Measurements from ENCODE around the gene DTNA. TPM values are rescaled to one million over a fixed set of nuclear protein-coding genes. Genes with fewer than 3 reads are reported as not detected.

The DTNA gene
- total RNA-seq, 1 experiment from 2014 or later, result 10.4 TPM

DNA sequence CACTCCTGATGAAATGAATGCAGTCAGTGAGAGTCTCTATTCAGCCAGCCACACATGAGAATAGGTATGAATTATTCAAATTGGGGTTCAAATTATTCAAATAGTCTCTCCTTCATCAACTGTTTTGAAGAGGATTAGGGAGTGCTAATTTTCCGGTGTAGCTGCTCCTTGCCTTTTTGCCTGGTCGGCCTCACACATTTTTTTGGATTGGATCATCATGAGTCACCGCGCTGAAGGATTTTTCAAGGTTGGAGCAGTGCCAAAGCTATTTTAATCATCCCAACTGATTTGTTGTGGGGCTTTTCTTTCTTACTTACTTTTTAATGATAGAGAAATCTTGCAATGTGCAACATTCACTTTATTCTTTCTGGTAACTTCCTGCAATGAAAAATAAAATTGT lies 2.4 kb upstream of the DTNA start:
- Mint-ChIP-seq H3K36me3 (ENCODE audit: insufficient read depth, unreplicated experiment) (no peaks in the 10 kb centered on the region), H3K27ac (ENCODE audit: unreplicated experiment) (no peak overlapping the region), H3K4me1 (ENCODE audit: low read depth, unreplicated experiment) (no peaks in the 10 kb centered on the region), H3K27me3 (ENCODE audit: insufficient read depth, unreplicated experiment) (no peaks in the 10 kb centered on the region), H3K4me3 (ENCODE audit: unreplicated experiment) (no peak overlapping the region), H3K9me3 (ENCODE audit: unreplicated experiment) (no peaks in the 10 kb centered on the region)
- Histone ChIP-seq H3K9me3 (no peaks in the 10 kb centered on the region), H3K36me3 (ENCODE audit: control insufficient read depth, insufficient read depth, low read length) (no peaks in the 10 kb centered on the region), H3K4me3 (ENCODE audit: low read depth, low read length) (no peak overlapping the region), H3K4me1 (no peaks in the 10 kb centered on the region), H3K27me3 (replicated peaks; ENCODE audit: control insufficient read depth, insufficient read depth, low read length) (no peaks in the 10 kb centered on the region)
- ChIA-PET CTCF (no interaction called here), POLR2A (no interaction called here)
- TF ChIP-seq, protein P1, sequence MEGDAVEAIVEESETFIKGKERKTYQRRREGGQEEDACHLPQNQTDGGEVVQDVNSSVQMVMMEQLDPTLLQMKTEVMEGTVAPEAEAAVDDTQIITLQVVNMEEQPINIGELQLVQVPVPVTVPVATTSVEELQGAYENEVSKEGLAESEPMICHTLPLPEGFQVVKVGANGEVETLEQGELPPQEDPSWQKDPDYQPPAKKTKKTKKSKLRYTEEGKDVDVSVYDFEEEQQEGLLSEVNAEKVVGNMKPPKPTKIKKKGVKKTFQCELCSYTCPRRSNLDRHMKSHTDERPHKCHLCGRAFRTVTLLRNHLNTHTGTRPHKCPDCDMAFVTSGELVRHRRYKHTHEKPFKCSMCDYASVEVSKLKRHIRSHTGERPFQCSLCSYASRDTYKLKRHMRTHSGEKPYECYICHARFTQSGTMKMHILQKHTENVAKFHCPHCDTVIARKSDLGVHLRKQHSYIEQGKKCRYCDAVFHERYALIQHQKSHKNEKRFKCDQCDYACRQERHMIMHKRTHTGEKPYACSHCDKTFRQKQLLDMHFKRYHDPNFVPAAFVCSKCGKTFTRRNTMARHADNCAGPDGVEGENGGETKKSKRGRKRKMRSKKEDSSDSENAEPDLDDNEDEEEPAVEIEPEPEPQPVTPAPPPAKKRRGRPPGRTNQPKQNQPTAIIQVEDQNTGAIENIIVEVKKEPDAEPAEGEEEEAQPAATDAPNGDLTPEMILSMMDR (IDR thresholded peaks at IDR 0.05; ENCODE audit: insufficient read depth in 1 of 2, low read depth in 1 of 2, low read length in 1 of 2, severe bottlenecking in 1 of 2, unreplicated experiment in 1 of 2), result no peak
- BruUV-seq (replicated peaks), result no TSS peak
- DNase-seq, result no peak
- intact Hi-C loops (cut with micrococcal nuclease; ENCODE audit: unreplicated experiment), result no loop called here

DNA sequence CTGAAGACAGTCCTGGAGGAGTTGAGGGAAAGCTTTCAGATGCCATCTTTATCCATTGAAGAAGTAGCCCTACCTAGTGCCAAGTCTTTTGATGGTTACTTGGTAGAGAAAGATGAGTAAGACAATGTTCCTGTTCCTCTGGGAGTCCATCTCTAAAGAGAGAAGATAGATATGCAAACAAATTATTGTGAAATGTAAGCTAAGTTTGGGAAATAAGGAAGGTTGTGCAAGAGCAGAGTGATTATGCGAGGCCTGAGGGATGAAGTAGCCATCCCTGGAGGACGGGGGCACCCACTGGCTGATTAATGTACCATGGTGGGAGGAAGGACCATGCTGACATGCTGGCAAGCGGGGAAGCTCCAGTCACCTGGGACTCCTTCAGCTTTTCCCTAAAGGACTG lies 994 bp upstream of the DTNA start:
- ChIA-PET POLR2A (no interaction called here), CTCF (interaction anchor here (1.2 kb wide), 1 partner anchor 48 kb away, joined by 3 read pairs; no protein-coding TSS in a partner anchor)
- H3K27me3 ChIP-seq (replicated peaks; ENCODE audit: control insufficient read depth, insufficient read depth, low read length), result no peaks in the 10 kb centered on the region
- no peaks in the 10 kb centered on the region for H3K4me1 Mint-ChIP-seq (ENCODE audit: low read depth, unreplicated experiment)
- H3K4me3 ChIP-seq (ENCODE audit: low read depth, low read length), result no peak overlapping the region
- H3K4me1 ChIP-seq, result no peaks in the 10 kb centered on the region
- no peaks in the 10 kb centered on the region for H3K36me3 Mint-ChIP-seq (ENCODE audit: insufficient read depth, unreplicated experiment)
- BruUV-seq (replicated peaks), result no TSS peak
- peak in 1 of 2 experiments; percentile 7 for DNase-seq
- no peaks in the 10 kb centered on the region for H3K9me3 ChIP-seq
- no peaks in the 10 kb centered on the region for H3K9me3 Mint-ChIP-seq (ENCODE audit: unreplicated experiment)
- no peaks in the 10 kb centered on the region for H3K36me3 ChIP-seq (ENCODE audit: control insufficient read depth, insufficient read depth, low read length)
- H3K27ac Mint-ChIP-seq (ENCODE audit: unreplicated experiment), result no peak overlapping the region
- intact Hi-C loops (cut with micrococcal nuclease; ENCODE audit: unreplicated experiment), result no loop called here
- H3K27me3 Mint-ChIP-seq (ENCODE audit: insufficient read depth, unreplicated experiment), result no peaks in the 10 kb centered on the region
- H3K4me3 Mint-ChIP-seq (ENCODE audit: unreplicated experiment), result no peak overlapping the region
- TF ChIP-seq, protein P1 (IDR thresholded peaks at IDR 0.05; ENCODE audit: insufficient read depth in 1 of 2, low read depth in 1 of 2, low read length in 1 of 2, severe bottlenecking in 1 of 2, unreplicated experiment in 1 of 2), result no peak

DNA sequence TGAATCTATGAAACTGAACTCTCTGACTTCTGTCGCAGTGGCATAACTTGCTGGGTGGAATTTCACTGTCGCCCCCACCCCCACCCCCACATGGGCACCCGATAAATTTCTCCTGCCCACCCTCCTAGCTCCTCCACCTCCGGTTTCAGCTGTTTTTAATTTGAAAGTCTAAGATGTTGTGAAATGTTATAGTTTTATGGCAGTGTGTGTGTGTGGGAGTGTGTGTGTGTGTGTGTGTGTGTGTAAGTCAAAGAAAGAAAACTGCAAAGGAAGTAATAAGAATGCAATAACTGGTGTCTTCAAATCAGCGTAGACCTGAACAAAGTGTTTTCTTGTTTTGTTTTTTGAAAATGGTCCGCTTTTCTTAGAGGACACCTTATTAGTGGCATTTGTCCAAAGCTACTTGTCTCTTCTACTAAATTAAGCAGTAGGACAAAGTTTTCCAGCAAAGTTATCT lies 388 bp downstream of the DTNA start:
- Histone ChIP-seq H3K4me3 (ENCODE audit: low read depth, low read length) (no peak overlapping the region), H3K36me3 (ENCODE audit: control insufficient read depth, insufficient read depth, low read length) (no peaks in the 10 kb centered on the region), H3K9me3 (no peaks in the 10 kb centered on the region), H3K27me3 (replicated peaks; ENCODE audit: control insufficient read depth, insufficient read depth, low read length) (no peaks in the 10 kb centered on the region), H3K4me1 (no peaks in the 10 kb centered on the region)
- H3K4me3 Mint-ChIP-seq (ENCODE audit: unreplicated experiment), result no peak overlapping the region
- intact Hi-C loops (cut with micrococcal nuclease; ENCODE audit: unreplicated experiment), result no loop called here
- no peak overlapping the region for H3K27ac Mint-ChIP-seq (ENCODE audit: unreplicated experiment)
- H3K36me3 Mint-ChIP-seq (ENCODE audit: insufficient read depth, unreplicated experiment), result no peaks in the 10 kb centered on the region
- BruUV-seq (replicated peaks), result no TSS peak
- H3K27me3 Mint-ChIP-seq (ENCODE audit: insufficient read depth, unreplicated experiment), result no peaks in the 10 kb centered on the region
- ChIA-PET CTCF (interaction anchor here (1.2 kb wide), 1 partner anchor 49 kb away, joined by 3 read pairs; no protein-coding TSS in a partner anchor), POLR2A (no interaction called here)
- no peaks in the 10 kb centered on the region for H3K4me1 Mint-ChIP-seq (ENCODE audit: low read depth, unreplicated experiment)
- no peak for DNase-seq
- no peaks in the 10 kb centered on the region for H3K9me3 Mint-ChIP-seq (ENCODE audit: unreplicated experiment)
- TF ChIP-seq, protein P1 (IDR thresholded peaks at IDR 0.05; ENCODE audit: insufficient read depth in 1 of 2, low read depth in 1 of 2, low read length in 1 of 2, severe bottlenecking in 1 of 2, unreplicated experiment in 1 of 2), result no peak
